Osteoblast (primary cell): ENCODE results near the gene KIAA1217. TPM values are rescaled to one million over a fixed set of nuclear protein-coding genes. Genes with fewer than 3 reads are reported as not detected.
A peak's percentile ranks its signal among the peaks of the same experiment; 100 is the strongest.
"Not testable (repeated sequence)": the region's sequence is repeated elsewhere in the genome, so short reads cannot be mapped to it uniquely, and the experiment has no call there.

Experiments
- DNase-seq: peaks from one replicate; pipeline ENCODE4 v3.0.0; 2011; ENCODE audit warnings: low spot score, mixed read lengths; ENCODE audit not compliant: insufficient read length; ENCODE audit errors: missing footprints
- H2AFZ ChIP-seq: 2 replicates; pipeline ENCODE4 v1.6.0; 2011; ENCODE audit warnings: mild to moderate bottlenecking, low read length
- H3K27ac ChIP-seq: 2 replicates; pipeline ENCODE4 v1.5.1; 2011; ENCODE audit warnings: mild to moderate bottlenecking, low read depth, low read length, moderate library complexity
- H3K27me3 ChIP-seq: 2 replicates; pipeline ENCODE4 v1.6.0; 2012; ENCODE audit warnings: mild to moderate bottlenecking, control low read depth, inconsistent platforms, low read length, moderate library complexity; ENCODE audit not compliant: insufficient read depth
- H3K36me3 ChIP-seq: 2 replicates; pipeline ENCODE4 v1.5.1; 2011; ENCODE audit warnings: mild to moderate bottlenecking, low read length, control low read depth, moderate library complexity; ENCODE audit not compliant: insufficient read depth
- H3K4me1 ChIP-seq: 2 replicates; pipeline ENCODE4 v1.5.1; 2011; ENCODE audit warnings: mild to moderate bottlenecking, low read length, control low read depth, moderate library complexity; ENCODE audit not compliant: insufficient read depth
- H3K4me2 ChIP-seq: 2 replicates; pipeline ENCODE4 v1.6.0; 2011; ENCODE audit warnings: mild to moderate bottlenecking, low read length; ENCODE audit not compliant: insufficient read depth
- H3K4me3 ChIP-seq: fragments of 200-600 bp; sonication (generic); 3 replicates; pipeline ENCODE4 v1.5.1; 2012; ENCODE audit warnings: mild to moderate bottlenecking, low read length, inconsistent platforms; ENCODE audit not compliant: insufficient read depth
- H3K79me2 ChIP-seq: 2 replicates; pipeline ENCODE4 v1.6.0; 2012; ENCODE audit warnings: mild to moderate bottlenecking, low read length, control low read depth, inconsistent platforms; ENCODE audit not compliant: insufficient read depth
- H3K9me3 ChIP-seq: 2 replicates; pipeline ENCODE4 v1.5.1; 2011; ENCODE audit warnings: low read depth, low read length, control low read depth
- H4K20me1 ChIP-seq: 2 replicates; pipeline ENCODE4 v1.6.0; 2012; ENCODE audit warnings: mild to moderate bottlenecking, low read length, control low read depth; ENCODE audit not compliant: insufficient read depth
- total RNA-seq: library from RNA; depleted of rRNA; stranded (reverse); fragments of >200 nt; gene quantifications from 2 replicates; pipeline ENCODE4 v1.2.3, GENCODE V29; 2012
- TF ChIP-seq, protein P1 (sequence below): IDR thresholded peaks from 2 replicates; pipeline ENCODE4 v1.5.1; 2011; ENCODE audit warnings: mild to moderate bottlenecking, low read depth, low read length, moderate library complexity; ENCODE audit errors: extremely low read depth

Gene KIAA1217
- total RNA-seq, 1 donor: 51.0 TPM

DNA sequence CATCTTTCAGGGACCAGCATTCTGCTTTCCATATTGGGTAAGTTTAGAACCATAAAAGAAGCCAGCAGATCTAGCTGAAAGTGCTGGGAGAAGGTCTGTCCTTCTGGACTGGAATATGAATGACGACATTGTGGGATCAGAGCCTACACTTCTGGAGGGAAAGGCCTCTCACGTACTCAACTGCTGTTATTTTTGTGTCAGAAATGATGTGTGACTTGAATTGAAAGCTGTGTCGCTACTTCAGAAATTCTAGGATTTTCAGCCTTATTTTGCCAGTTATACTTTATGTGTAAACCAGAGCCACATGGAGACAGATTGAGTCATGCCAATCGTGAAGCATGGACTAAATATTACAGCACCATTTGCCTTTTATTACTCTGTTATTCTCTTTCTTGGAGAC lies 231.0 kb downstream of the KIAA1217 start:
- no peak overlapping the region for H3K4me3 ChIP-seq
- no peak for DNase-seq
- no peaks in the 10 kb centered on the region for H3K9me3 ChIP-seq
- no peaks in the 10 kb centered on the region for H3K36me3 ChIP-seq
- H4K20me1 ChIP-seq: no peaks in the 10 kb centered on the region
- TF ChIP-seq, protein P1, sequence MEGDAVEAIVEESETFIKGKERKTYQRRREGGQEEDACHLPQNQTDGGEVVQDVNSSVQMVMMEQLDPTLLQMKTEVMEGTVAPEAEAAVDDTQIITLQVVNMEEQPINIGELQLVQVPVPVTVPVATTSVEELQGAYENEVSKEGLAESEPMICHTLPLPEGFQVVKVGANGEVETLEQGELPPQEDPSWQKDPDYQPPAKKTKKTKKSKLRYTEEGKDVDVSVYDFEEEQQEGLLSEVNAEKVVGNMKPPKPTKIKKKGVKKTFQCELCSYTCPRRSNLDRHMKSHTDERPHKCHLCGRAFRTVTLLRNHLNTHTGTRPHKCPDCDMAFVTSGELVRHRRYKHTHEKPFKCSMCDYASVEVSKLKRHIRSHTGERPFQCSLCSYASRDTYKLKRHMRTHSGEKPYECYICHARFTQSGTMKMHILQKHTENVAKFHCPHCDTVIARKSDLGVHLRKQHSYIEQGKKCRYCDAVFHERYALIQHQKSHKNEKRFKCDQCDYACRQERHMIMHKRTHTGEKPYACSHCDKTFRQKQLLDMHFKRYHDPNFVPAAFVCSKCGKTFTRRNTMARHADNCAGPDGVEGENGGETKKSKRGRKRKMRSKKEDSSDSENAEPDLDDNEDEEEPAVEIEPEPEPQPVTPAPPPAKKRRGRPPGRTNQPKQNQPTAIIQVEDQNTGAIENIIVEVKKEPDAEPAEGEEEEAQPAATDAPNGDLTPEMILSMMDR: no peak
- H3K27ac ChIP-seq: peak overlapping the region; percentile 83
- peaks cover 50% of the 10 kb centered on the region for H3K4me1 ChIP-seq
- no peaks in the 10 kb centered on the region for H3K79me2 ChIP-seq
- H2AFZ ChIP-seq: peak overlapping the region; percentile 23
- no peak overlapping the region for H3K4me2 ChIP-seq
- no peaks in the 10 kb centered on the region for H3K27me3 ChIP-seq

DNA sequence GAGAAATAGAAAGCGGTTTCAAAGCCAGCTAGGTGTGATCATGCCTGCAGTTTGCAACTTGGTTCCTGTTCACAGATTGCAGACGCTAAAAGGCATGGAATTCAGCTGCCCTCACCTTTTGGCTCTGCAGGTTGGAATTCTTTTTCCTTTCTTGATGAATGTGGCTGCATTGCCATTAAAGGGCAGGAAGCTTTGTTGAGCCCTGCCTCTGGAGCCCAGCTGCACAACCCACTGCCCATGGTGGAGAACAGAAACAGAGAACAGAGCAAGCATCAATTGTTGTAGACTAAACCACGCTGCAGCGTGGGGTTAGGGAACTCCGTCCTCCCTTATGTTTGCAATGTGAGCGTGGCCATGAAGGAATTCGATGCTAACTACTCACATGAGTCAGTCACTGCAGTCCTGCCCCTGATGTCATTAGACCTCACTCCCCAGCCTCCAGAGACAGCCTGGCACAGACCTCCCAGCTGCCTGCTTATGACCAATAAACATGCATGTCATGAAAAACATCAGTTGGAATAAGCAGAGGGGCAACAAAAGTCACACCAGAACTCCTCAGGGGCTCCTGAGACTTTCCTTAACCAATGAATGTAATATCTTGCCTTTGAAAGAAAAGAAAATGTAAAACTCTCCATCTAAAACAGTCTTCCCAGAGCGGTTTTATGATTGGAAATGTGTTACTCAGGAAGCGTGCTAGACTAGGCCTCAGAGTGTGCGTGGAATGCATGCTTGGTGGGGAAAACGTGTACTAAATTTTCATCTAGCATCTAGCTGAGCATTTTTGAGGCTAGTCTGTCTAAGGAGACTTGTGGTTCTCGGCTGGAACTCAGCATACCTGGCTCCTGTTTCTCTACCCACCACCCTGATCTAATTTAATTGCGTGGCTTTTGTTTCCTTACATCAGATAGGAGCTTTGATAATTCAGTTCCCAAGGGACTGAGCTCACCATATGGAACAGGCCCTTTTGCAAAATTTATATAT lies 232.2 kb downstream of the KIAA1217 start:
- Histone ChIP-seq H3K4me3 (no peak overlapping the region), H3K27me3 (no peaks in the 10 kb centered on the region), H3K9me3 (no peaks in the 10 kb centered on the region), H2AFZ (peak overlapping the region; percentile 6), H3K4me2 (no peak overlapping the region), H3K27ac (peak overlapping the region; percentile 69), H3K4me1 (peaks cover 42% of the 10 kb centered on the region), H3K79me2 (no peaks in the 10 kb centered on the region), H4K20me1 (no peaks in the 10 kb centered on the region), H3K36me3 (no peaks in the 10 kb centered on the region)
- TF ChIP-seq, protein P1: no peak
- DNase-seq: peak; percentile 82

DNA sequence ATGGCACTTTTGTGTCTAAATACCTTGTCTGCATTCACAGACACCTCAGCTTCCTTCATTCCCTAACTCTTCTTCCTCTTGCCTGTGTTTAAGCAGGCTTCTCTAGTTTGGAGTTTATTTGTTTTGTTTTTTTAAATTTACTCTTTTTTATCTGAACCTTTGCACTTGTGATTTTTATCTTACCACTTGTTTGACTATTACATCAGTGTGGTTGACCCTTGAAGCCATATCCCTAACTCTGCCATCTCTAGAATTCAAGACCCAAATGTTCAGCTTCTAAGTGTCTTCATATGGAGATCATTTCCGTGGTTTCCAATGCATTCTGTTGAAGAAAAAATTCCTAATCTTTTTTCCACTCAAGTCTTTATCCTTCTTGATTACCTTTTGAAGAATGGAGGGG lies 233.3 kb downstream of the KIAA1217 start:
- no peaks in the 10 kb centered on the region for H4K20me1 ChIP-seq
- H3K27me3 ChIP-seq: no peaks in the 10 kb centered on the region
- H3K4me1 ChIP-seq: peaks cover 50% of the 10 kb centered on the region
- no peak for DNase-seq
- no peaks in the 10 kb centered on the region for H3K9me3 ChIP-seq
- H2AFZ ChIP-seq: no peak overlapping the region
- no peak overlapping the region for H3K4me3 ChIP-seq
- no peaks in the 10 kb centered on the region for H3K36me3 ChIP-seq
- H3K4me2 ChIP-seq: no peak overlapping the region
- no peaks in the 10 kb centered on the region for H3K79me2 ChIP-seq
- TF ChIP-seq, protein P1: no peak
- H3K27ac ChIP-seq: no peak overlapping the region

DNA sequence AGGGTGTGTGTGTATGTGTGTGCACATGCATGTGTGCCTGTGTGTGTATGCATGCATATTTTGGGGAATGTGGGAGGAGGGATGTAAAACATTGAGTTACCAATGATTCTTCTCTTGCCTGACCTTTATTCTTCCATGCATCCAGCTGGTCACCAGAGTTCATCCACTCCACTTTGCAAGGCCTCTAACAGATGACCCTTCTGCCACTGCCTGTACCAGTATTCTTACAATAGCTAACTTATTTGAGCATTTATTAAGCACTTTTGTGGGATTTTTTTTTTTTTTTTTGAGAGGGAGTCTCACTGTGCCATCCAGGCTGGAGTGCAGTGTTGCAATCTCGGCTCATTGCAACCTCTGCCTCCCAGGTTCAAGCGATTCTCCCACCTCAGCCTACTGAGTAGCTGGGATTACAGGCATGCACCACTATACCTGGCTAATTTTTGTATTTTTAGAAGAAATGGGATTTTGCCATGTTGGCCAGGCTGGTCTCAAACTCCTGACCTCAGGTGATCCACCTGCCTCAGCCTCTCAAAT lies 233.8 kb downstream of the KIAA1217 start:
- H3K4me1 ChIP-seq: peaks cover 53% of the 10 kb centered on the region
- DNase-seq, H3K9me3 ChIP-seq, H4K20me1 ChIP-seq, H3K79me2 ChIP-seq, H3K4me2 ChIP-seq, H3K27me3 ChIP-seq, H2AFZ ChIP-seq, H3K36me3 ChIP-seq, H3K4me3 ChIP-seq, H3K27ac ChIP-seq: not testable (repeated sequence)
